ENCODE data around the gene TMEM150B.

GRCh38 chr19:55273978-55274707 lies 51.0 kb downstream of the TMEM150B start:
- TF ChIP-seq CTCF (IDR thresholded peaks at IDR 0.05) = no peak
- no peak for TF ChIP-seq POLR2AphosphoS5 (IDR thresholded peaks at IDR 0.05; ENCODE audit: insufficient read depth in 1 of 2, low read depth in 1 of 2)
- no peak for TF ChIP-seq POLR2A (IDR thresholded peaks at IDR 0.05)
